ENCODE results near the gene HSPA1B.
"Not testable (repeated sequence)": the region's sequence is repeated elsewhere in the genome, so short reads cannot be mapped to it uniquely, and the experiment has no call there.

Gene HSPA1B

GRCh38 chr6:31794866-31795615 is 32.5 kb upstream of the HSPA1B start:
- Histone ChIP-seq H3K36me3 (peaks cover 15 to 65% (median 46%) of the 10 kb centered on the region in 11 experiments; a peak in 21 of 22 replicates), H3K27me3 (no peaks in the 10 kb centered on the region)

GRCh38 chr6:31795616-31796298 is 31.8 kb upstream of the HSPA1B start, which contains the start of gene VARS1:
TSS of gene VARS1 (minus strand) at chr6:31795752. CDS start at chr6:31795217, 535 bp downstream.
- H3K36me3 ChIP-seq, result peaks cover 15 to 65% (median 44%) of the 10 kb centered on the region in 11 experiments; a peak in 21 of 22 replicates
- TF ChIP-seq Cebpa-rat (IDR thresholded peaks at IDR 0.05), result no peak
- peaks cover 0 to 18% (median 0%) of the 10 kb centered on the region in 11 experiments; a peak in 3 of 22 replicates for H4K20me1 ChIP-seq
- peak within 1 kb of the TSS; percentile 68 to 97 (median 82) for H3K4me3 ChIP-seq
- H3K9ac ChIP-seq, result peak within 1 kb of the TSS; percentile 93 to 100 (median 98)
- H3K4me1 ChIP-seq, result peaks cover 51 to 78% (median 72%) of the 10 kb centered on the region in 10 experiments
- peak within 1 kb of the TSS; percentile 81 to 99 (median 94) for H3K4me2 ChIP-seq
- H3K27ac ChIP-seq, result peak within 1 kb of the TSS; percentile 99 to 100 (median 99)
- no peaks in the 10 kb centered on the region for H3K27me3 ChIP-seq
- H3K9me3 ChIP-seq (replicated peaks in 1 of 11), result no peaks in the 10 kb centered on the region

More at GRCh38 chr6:31794866-31795615, 32.5 kb upstream of the HSPA1B start:
- Histone ChIP-seq H3K9ac (peak overlapping the region; percentile 93 to 100 (median 98)), H4K20me1 (peaks cover 0 to 18% (median 0%) of the 10 kb centered on the region in 11 experiments; a peak in 3 of 22 replicates), H3K4me3 (peak overlapping the region; percentile 68 to 97 (median 82)), H3K27ac (peak overlapping the region; percentile 99 to 100 (median 99)), H3K4me1 (peaks cover 58 to 83% (median 75%) of the 10 kb centered on the region in 10 experiments), H3K9me3 (replicated peaks in 1 of 11) (no peaks in the 10 kb centered on the region), H3K4me2 (peak overlapping the region; percentile 81 to 99 (median 94))
- no peak for TF ChIP-seq Cebpa-rat (IDR thresholded peaks at IDR 0.05)

GRCh38 chr6:31796993-31797385 is 30.5 kb upstream of the HSPA1B start:
- no peaks in the 10 kb centered on the region for H3K27me3 ChIP-seq
- H3K4me1 ChIP-seq, result peaks cover 41 to 67% (median 61%) of the 10 kb centered on the region in 10 experiments
- H3K27ac ChIP-seq, result peak overlapping the region in 8 of 11 experiments; percentile 99 to 100 (median 99); a peak in 15 of 22 replicates
- no peak overlapping the region for H3K4me3 ChIP-seq
- H3K9me3 ChIP-seq (replicated peaks in 1 of 11), result no peaks in the 10 kb centered on the region
- peaks cover 18 to 65% (median 44%) of the 10 kb centered on the region in 11 experiments for H3K36me3 ChIP-seq
- H3K9ac ChIP-seq, result peak overlapping the region in 8 of 11 experiments; percentile 47 to 99 (median 62); a peak in 11 of 22 replicates
- no peak for TF ChIP-seq Cebpa-rat (IDR thresholded peaks at IDR 0.05)
- H4K20me1 ChIP-seq, result peaks cover 0 to 12% (median 0%) of the 10 kb centered on the region in 11 experiments; a peak in 2 of 22 replicates
- peak overlapping the region in 10 of 11 experiments; percentile 66 to 99 (median 92); a peak in 18 of 22 replicates for H3K4me2 ChIP-seq

DNA sequence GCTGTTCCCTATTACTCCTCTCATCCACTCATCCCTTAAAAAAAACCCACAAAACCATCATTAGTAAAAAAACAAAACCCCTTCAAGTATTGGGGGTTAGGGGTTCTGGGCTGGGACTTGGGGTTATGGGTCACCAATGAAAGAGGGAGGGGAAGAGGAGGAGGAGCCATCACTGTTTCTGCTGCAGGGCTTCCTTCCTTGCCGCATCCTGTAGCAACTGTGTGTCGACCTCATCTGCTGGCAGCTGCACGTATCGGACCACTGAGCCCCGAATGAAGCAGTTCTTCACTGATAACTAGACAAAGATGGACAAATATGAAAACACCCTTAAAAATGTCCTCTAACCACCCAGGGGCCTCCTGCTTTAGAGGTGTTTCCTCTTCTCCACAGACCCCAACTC is 29.9 kb upstream of the HSPA1B start:
- Histone ChIP-seq H3K9ac (peak overlapping the region in 9 of 11 experiments; percentile 1 to 99 (median 60); a peak in 18 of 22 replicates), H3K27ac (peak overlapping the region in 8 of 11 experiments; percentile 99 to 100 (median 99); a peak in 16 of 22 replicates)

DNA sequence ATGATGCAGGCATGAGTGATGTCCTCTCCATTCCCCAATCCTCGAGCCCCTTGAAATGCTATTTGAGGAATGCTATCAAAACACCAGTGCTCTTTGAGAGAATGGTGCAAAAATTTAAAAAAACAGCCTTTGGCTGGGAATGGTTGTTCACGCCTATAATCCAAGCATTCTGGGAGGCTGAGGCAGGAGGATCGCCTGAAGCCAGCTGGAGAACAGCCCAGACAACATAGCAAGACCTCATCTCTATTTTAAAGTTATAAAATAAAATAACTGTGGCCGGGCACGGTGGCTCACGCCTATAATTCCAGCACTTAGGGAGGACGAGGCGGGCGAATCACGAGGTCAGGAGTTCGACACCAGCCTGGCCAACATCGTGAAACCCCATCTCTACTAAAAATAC is 27.8 kb upstream of the HSPA1B start:
- Histone ChIP-seq H3K36me3 (peaks cover 22 to 80% (median 62%) of the 10 kb centered on the region in 11 experiments), H3K27me3 (no peaks in the 10 kb centered on the region), H3K4me2 (peak overlapping the region in 3 of 11 experiments; percentile 81 to 92 (median 91); a peak in 3 of 22 replicates), H3K9ac (0 out of 22 replicates have a peak overlapping the region, but pooled peaks of 1 of the 11 experiments have one; percentile 7), H3K9me3 (replicated peaks in 1 of 11) (no peaks in the 10 kb centered on the region), H4K20me1 (no peaks in the 10 kb centered on the region), H3K4me1 (peaks cover 24 to 59% (median 51%) of the 10 kb centered on the region in 10 experiments), H3K27ac (peak overlapping the region in 3 of 11 experiments; percentile 9 to 99 (median 17); a peak in 4 of 22 replicates), H3K4me3 (no peak overlapping the region)
- no peak for TF ChIP-seq Cebpa-rat (IDR thresholded peaks at IDR 0.05)

More for the DNA sequence above, 29.9 kb upstream of the HSPA1B start:
- Histone ChIP-seq H3K36me3 (peaks cover 18 to 65% (median 44%) of the 10 kb centered on the region in 11 experiments), H3K27me3 (no peaks in the 10 kb centered on the region), H4K20me1 (peaks cover 0 to 8% (median 0%) of the 10 kb centered on the region in 11 experiments; a peak in 2 of 22 replicates), H3K4me2 (peak overlapping the region; percentile 49 to 96 (median 90)), H3K4me1 (peaks cover 37 to 61% (median 55%) of the 10 kb centered on the region in 10 experiments), H3K4me3 (peak overlapping the region in 4 of 10 experiments; percentile 6 to 39 (median 24); a peak in 5 of 20 replicates), H3K9me3 (replicated peaks in 1 of 11) (no peaks in the 10 kb centered on the region)
- TF ChIP-seq Cebpa-rat (IDR thresholded peaks at IDR 0.05), result no peak

GRCh38 chr6:31801031-31801927 is 26.3 kb upstream of the HSPA1B start:
- peaks cover 36 to 69% (median 62%) of the 10 kb centered on the region in 10 experiments for H3K4me1 ChIP-seq
- peaks cover 22 to 87% (median 66%) of the 10 kb centered on the region in 11 experiments for H3K36me3 ChIP-seq
- H3K27me3 ChIP-seq; H3K27ac ChIP-seq; H3K4me2 ChIP-seq; H3K4me3 ChIP-seq; H4K20me1 ChIP-seq; H3K9me3 ChIP-seq (replicated peaks in 1 of 11); H3K9ac ChIP-seq: not testable (repeated sequence)

DNA sequence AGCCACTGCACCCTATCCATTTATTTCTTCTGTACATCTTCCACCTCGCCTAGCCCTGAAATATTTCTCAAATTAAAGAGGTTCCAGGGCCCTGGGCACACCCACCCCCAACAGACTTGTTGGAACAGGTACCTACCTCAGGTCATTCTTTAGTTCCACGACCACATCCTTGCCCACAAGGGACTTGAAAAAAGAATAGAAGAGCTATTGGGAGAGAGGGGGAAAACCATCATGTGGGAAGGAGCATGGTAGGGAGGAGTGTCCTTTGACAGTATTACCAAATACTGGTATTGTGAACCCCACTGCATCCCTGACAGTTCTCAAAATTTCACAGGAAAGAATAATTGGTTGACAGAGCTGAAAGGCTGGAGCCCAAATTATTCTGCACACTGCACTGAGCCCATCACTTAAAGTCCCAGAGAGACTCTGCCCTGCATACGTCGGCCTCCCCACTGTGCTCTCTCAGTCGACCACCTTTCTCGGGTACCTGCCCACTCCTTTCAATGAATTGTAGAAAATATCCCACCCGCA is 21.5 kb upstream of the HSPA1B start:
- Histone ChIP-seq H3K4me3 (peak overlapping the region; percentile 65 to 80 (median 78)), H3K4me1 (peaks cover 25 to 41% (median 36%) of the 10 kb centered on the region in 10 experiments), H3K27ac (peak overlapping the region; percentile 65 to 91 (median 85)), H3K4me2 (peak overlapping the region; percentile 77 to 96 (median 89)), H3K9ac (peak overlapping the region; percentile 82 to 91 (median 88)), H3K9me3 (replicated peaks in 1 of 11) (no peaks in the 10 kb centered on the region), H4K20me1 (no peaks in the 10 kb centered on the region), H3K36me3 (peaks cover 22 to 45% (median 41%) of the 10 kb centered on the region in 11 experiments), H3K27me3 (no peaks in the 10 kb centered on the region)
- no peak for TF ChIP-seq Cebpa-rat (IDR thresholded peaks at IDR 0.05)

All from BLaER1 treated with 17β-estradiol and CSF1 and Interleukin-3, amounts not matched to agents 10 nM and 100 nM (cell line).